OCI-LY1 (cell line): ENCODE data around the gene INTS14.

ENCODE experiments used
- H2AFZ ChIP-seq: fragments of 200-600 bp; sonication (generic), shearing (Covaris generic); 2 replicates; pipeline ENCODE4 v1.6.0; 2014; ENCODE audit warnings: antibody characterized with exemption, mild to moderate bottlenecking, low read length
- H3F3A ChIP-seq: fragments of 200-600 bp; sonication (generic), shearing (Covaris generic); 2 replicates; pipeline ENCODE4 v1.6.0; 2014; ENCODE audit warnings: mild to moderate bottlenecking, antibody characterized with exemption, low read length, moderate library complexity; ENCODE audit not compliant: insufficient read depth
- H3K27ac ChIP-seq: fragments of 200-600 bp; sonication (generic); 2 replicates; pipeline ENCODE4 v1.5.1; 2014; ENCODE audit warnings: low read length, mixed run types, mild to moderate bottlenecking, low read depth; ENCODE audit not compliant: poor library complexity, severe bottlenecking
- H3K27me3 ChIP-seq: fragments of 200-600 bp; sonication (generic); 2 replicates; pipeline ENCODE4 v1.6.0; 2014; ENCODE audit warnings: antibody characterized with exemption, mild to moderate bottlenecking, low read length, moderate library complexity; ENCODE audit not compliant: insufficient read depth
- H3K36me3 ChIP-seq: fragments of 200-600 bp; sonication (generic); 2 replicates; pipeline ENCODE4 v1.6.1; 2014; ENCODE audit warnings: mild to moderate bottlenecking, antibody characterized with exemption, low read length, moderate library complexity, mixed read lengths; ENCODE audit not compliant: insufficient read depth
- H3K4me1 ChIP-seq: fragments of 200-600 bp; sonication (generic); 2 replicates; pipeline ENCODE4 v1.5.1; 2014; ENCODE audit warnings: mild to moderate bottlenecking, low read length, moderate library complexity; ENCODE audit not compliant: insufficient read depth, severe bottlenecking
- H3K4me2 ChIP-seq: fragments of 200-600 bp; sonication (generic), shearing (Covaris generic); 2 replicates; pipeline ENCODE4 v1.6.1; 2014; ENCODE audit warnings: low read length
- H3K4me3 ChIP-seq: fragments of 200-600 bp; sonication (generic); 2 replicates; pipeline ENCODE4 v1.5.1; 2014; ENCODE audit warnings: low read length, low read depth, mild to moderate bottlenecking, mixed read lengths; ENCODE audit not compliant: poor library complexity, severe bottlenecking
- H3K79me2 ChIP-seq: fragments of 200-600 bp; shearing (Covaris generic); 2 replicates; pipeline ENCODE4 v1.6.1; 2016; ENCODE audit warnings: mixed run types, low read length, mixed read lengths; ENCODE audit not compliant: insufficient read depth
- H3K9ac ChIP-seq: fragments of 200-600 bp; sonication (generic), shearing (Covaris generic); 2 replicates; pipeline ENCODE4 v1.6.1; 2014; ENCODE audit warnings: mild to moderate bottlenecking, low read length, mixed read lengths
- H3K9me2 ChIP-seq: fragments of 200-600 bp; sonication (generic), shearing (Covaris generic); 2 replicates; pipeline ENCODE4 v1.6.1; 2014; ENCODE audit warnings: low read depth, mild to moderate bottlenecking, low read length, mixed read lengths
- H3K9me3 ChIP-seq: fragments of 200-600 bp; shearing (Covaris generic); 2 replicates; pipeline ENCODE4 v1.6.1; 2014; ENCODE audit warnings: low read length, mixed read lengths
- H4K20me1 ChIP-seq: fragments of 200-600 bp; sonication (generic), shearing (Covaris generic); 2 replicates; pipeline ENCODE4 v1.6.0; 2016; ENCODE audit warnings: mild to moderate bottlenecking, low read length; ENCODE audit not compliant: insufficient read depth
- EZH2 ChIP-seq: fragments of 200-600 bp; sonication (generic), shearing (Covaris generic); IDR thresholded peaks from 2 replicates; pipeline ENCODE4 v1.8.0; 2017; ENCODE audit warnings: borderline replicate concordance, mixed run types, mild to moderate bottlenecking, antibody characterized with exemption, low read length, moderate library complexity, mixed read lengths
- TF ChIP-seq, protein P1 (sequence below): fragments of 200-600 bp; sonication (generic), shearing (Covaris generic); IDR thresholded peaks from 2 replicates; pipeline ENCODE4 v1.5.1; 2017; ENCODE audit warnings: mild to moderate bottlenecking, antibody characterized with exemption, low read length, moderate library complexity, mixed read lengths

The INTS14 gene

DNA sequence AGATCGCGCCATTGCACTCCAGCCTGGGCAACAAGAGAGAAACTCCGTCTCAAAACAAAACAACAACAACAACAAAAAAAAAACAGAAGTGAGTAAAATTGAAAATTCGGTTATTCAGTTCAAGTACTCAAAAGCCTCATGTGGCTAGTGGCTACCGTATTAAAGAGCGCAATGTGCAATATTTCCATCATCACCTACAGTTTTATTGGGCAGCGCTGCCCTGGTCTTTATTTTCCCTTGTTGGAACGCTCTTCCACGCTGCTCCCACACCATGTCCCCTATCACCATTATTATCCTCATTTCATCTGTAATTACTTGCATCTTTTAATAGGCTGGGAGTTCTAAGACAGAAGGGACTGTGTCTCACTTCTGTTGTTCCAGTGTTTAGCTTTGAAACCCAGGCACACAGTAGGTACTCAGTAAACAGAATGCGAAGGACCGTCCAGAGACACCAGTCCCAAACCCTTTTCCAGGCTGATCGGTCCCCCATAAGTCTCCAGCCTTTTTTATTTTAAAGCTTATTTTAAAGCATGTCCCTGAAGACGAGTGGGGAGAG lies 81.1 kb downstream of the INTS14 start:
- Histone ChIP-seq H3F3A (no peaks in the 10 kb centered on the region), H3K27ac (no peak overlapping the region), H3K79me2 (peaks cover 48% of the 10 kb centered on the region), H2AFZ (peak overlapping the region; percentile 98), H3K27me3 (no peaks in the 10 kb centered on the region), H3K4me1 (peaks cover 33% of the 10 kb centered on the region), H3K4me2 (peak overlapping the region; percentile 95), H3K36me3 (peaks cover 3% of the 10 kb centered on the region; the same call in 1 of the 2 replicates), H3K4me3 (peak overlapping the region; percentile 86), H3K9me2 (no peaks in the 10 kb centered on the region), H3K9me3 (no peaks in the 10 kb centered on the region), H4K20me1 (no peaks in the 10 kb centered on the region), H3K9ac (peak overlapping the region; percentile 85)
- no peak for TF ChIP-seq EZH2
- TF ChIP-seq, protein P1, sequence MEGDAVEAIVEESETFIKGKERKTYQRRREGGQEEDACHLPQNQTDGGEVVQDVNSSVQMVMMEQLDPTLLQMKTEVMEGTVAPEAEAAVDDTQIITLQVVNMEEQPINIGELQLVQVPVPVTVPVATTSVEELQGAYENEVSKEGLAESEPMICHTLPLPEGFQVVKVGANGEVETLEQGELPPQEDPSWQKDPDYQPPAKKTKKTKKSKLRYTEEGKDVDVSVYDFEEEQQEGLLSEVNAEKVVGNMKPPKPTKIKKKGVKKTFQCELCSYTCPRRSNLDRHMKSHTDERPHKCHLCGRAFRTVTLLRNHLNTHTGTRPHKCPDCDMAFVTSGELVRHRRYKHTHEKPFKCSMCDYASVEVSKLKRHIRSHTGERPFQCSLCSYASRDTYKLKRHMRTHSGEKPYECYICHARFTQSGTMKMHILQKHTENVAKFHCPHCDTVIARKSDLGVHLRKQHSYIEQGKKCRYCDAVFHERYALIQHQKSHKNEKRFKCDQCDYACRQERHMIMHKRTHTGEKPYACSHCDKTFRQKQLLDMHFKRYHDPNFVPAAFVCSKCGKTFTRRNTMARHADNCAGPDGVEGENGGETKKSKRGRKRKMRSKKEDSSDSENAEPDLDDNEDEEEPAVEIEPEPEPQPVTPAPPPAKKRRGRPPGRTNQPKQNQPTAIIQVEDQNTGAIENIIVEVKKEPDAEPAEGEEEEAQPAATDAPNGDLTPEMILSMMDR = no peak
